ENCODE data around the gene GLYATL3.
"Not testable (repeated sequence)": the region's sequence is repeated elsewhere in the genome, so short reads cannot be mapped to it uniquely, and the experiment has no call there.

GLYATL3 gene

DNA sequence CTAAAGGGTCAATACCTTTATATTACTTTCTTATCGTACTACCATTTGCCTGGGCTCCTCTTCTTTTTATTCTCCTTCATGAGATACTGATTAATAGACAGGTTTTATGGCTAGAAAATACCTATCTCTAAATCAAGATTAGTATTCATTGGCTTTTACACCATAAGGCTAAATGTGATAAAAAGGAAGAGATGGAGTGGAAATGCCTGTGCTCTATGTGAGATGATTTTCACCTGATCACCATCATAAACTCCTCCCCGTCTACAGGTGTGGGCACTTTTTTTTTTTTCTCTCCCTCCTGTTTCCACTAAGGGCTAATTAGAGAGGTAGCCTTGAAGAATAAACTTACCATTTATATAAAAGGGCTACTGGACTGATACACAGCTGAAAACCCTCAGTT, at the start of gene GLYATL3:
Gene GLYATL3, plus strand, starts transcription at position 301 of the 400 bp plus-strand sequence. CDS start 12,068 bp downstream, outside the sequence.
- DNase-seq (ENCODE audit: low read depth in 2 of 2, low spot score in 1 of 2), result no peak

DNA sequence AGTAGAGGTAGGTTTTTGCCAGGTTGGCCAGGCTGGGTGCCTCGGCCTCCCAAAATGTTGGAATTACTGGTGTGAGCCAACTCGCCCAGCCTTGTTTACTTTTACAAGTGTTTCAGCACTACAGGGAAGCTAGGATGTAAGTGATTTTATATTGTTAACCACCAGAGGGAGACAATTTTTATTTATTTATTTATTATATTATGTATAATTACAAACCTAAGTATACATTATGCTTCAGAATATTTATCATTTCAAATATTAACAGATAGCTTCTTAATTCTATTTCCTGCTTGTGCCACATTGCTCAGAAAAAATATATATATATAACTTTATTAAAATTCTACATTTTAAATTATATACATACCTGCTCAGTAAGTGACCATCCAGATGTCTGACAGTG, 46.5 kb upstream of the GLYATL3 start:
- no peak for DNase-seq (ENCODE audit: low read depth in 2 of 2, low spot score in 1 of 2)

DNA sequence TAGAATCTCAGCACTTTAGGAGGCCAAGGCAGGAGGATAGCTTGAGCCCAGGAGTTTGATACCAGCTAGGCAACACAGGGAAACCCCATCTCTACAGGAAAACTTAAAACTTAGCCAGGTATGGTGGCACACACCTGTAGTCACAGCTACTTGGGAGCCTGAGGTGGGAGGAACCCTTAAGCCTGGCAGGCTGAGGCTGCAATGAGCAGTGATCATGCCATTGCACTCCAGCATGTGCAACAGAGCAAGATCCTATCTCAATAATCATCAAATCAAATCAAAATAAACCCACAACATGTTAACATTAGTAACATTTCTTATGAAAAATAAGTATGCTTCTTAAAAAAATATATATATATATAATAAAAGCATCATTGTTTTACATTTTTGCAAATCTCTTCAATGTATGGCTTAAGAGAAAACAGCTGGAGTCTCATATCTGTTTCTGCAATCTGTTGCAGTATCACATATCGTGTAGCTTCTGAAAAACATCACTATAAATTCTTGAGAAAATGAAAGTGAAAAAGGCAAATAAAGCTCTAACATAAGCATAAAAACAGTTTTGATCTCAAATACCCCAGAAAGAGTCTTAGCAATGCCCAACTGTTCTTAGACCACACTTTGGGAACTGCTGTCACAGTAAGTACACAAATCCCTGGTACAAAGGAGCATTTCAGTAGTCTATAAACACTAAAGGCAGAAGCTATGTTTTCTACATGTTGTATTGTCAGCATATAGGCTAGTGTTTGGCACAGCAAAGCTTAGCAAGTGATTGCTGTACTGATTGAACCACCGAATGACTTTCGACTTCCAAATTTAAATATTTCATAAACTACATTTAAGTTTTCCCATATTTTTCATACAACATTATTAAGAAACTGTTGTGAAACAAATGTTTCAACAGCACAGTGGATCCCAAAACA, 44.7 kb upstream of the GLYATL3 start:
- no peak for DNase-seq (ENCODE audit: low read depth in 2 of 2, low spot score in 1 of 2)

DNA sequence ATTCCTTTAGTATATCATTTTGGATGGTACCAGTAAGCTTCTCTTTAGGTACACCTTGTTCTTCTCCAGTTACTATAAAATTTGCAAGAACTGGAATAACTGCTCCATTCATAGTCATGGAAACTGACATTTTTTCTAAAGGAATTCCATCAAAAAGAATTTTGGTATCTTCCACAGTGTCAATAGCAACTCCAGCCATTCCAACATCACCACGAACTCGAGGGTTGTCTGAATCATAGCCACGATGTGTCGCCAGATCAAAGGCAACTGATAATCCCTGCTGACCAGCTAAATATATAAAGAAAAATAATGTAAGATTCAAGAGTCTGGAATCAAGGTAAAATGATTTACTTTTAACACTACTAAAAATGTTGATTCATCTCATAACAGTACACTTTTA, 42.0 kb upstream of the GLYATL3 start:
- DNase-seq (ENCODE audit: low read depth in 2 of 2, low spot score in 1 of 2), result no peak

DNA sequence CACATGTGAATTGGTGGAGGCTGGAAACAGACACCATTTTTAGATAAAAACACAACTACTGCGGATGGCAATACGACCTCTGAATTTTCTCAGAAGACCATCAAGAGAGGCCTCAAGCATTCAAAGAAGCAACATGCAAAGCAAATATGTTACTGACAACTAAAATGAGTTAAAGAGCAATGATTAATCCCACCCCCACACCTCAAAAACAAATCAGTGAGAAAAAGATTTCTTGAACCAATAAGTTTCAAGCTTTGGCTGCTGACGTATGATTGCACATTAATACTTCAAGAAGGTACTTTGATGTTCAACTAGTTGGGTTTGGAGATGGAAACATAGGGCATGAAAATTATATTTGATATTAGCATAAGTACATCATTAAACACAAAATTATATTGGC, 37.7 kb upstream of the GLYATL3 start:
- no peak for DNase-seq (ENCODE audit: low read depth in 2 of 2, low spot score in 1 of 2)

DNA sequence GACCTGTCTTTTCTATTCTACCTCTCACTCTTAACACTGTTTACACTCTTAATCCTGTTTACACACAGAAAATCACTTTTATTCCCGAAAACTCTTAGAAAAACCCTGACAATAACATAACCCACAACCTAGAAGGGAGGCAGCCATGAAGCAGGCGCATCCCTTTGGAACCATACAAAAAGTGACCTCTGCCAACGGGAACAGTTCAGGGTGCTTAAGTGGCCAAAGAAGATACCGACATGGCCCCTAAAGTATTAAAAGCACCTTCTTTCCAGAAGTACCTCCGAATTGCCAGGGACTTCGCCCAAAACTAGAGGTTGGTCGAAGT, 37.2 kb upstream of the GLYATL3 start:
- DNase-seq (ENCODE audit: low read depth in 2 of 2, low spot score in 1 of 2), result no peak

DNA sequence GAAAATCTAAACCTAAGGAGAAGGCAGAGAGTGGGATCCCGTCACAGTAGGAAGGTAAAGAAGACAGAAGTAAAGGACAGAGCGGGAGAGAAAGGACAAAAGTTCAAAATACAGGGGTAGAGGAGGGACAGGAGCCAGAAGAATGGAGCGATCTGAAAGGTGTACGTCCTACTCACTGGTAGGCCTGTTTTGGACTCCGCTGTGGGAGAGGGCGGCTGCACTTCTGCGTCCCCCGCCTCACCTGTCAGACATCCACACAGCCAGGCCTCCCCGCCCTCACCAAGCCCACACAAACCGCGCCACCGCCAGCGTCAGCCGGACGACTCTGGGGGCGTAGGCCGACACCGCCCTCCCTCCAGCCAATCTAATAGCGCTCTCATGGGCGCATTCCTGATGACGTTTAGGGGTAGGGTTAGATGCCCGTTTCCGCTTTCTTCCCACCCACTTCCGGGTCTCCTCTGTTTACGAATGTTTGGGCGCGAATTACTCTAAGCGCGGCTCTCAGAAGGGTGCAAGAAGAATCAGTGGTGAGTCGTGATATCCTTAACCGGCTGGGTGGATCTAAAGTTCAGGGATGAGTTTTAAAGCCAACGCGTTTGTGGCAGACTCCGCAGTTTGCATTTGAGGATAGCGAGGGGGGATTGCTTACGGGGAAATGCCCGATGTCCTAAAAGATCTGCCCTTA, 36.7 kb upstream of the GLYATL3 start, which contains the start of the genes CENPQ and MMUT:
Gene CENPQ, plus strand, starts transcription at position 444 of the 685 bp plus-strand sequence. CDS start 6,807 bp downstream, outside the sequence.
Gene MMUT, minus strand, starts transcription at position 327 of the 685 bp plus-strand sequence. CDS start 3,787 bp downstream, outside the sequence.
- DNase-seq (ENCODE audit: low read depth in 2 of 2, low spot score in 1 of 2), result peak; percentile 77 to 83

DNA sequence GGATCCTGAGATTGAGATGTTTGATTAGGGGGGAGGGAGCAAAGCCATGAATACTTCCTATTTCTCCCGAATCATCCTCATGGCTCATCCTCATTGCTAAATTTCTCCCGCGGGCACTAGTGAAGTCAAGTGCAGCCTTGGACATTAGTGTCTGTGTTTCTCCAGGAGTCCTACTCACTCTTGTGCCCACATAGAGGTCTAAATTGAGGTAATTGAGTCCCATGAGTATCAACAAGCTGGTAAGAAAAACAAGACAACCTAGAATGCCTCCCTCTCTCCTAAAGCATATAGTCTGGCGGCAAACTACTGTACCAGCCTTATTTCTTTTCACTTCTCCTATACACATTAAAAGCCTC, 36.1 kb upstream of the GLYATL3 start:
- DNase-seq (ENCODE audit: low read depth in 2 of 2, low spot score in 1 of 2), result no peak

DNA sequence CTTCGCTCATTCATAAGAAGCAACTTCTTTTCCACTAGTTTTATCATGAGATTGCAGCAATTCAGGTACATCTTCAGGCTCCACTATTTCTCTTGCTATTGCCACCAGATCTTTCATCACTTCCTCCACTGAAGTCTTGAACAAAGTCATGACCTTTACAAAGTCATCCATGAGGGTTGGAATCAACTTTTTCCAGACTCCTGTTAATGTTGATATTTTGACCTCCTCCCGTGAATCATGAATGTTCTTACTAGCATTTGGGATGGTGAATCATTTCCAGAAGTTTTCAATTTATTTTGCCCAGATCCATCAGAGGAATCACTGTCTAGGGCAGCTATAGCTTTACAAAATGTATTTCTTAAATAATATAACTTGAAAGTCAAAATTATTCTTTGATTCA, 35.0 kb upstream of the GLYATL3 start:
- DNase-seq (ENCODE audit: low read depth in 2 of 2, low spot score in 1 of 2), result no peak

DNA sequence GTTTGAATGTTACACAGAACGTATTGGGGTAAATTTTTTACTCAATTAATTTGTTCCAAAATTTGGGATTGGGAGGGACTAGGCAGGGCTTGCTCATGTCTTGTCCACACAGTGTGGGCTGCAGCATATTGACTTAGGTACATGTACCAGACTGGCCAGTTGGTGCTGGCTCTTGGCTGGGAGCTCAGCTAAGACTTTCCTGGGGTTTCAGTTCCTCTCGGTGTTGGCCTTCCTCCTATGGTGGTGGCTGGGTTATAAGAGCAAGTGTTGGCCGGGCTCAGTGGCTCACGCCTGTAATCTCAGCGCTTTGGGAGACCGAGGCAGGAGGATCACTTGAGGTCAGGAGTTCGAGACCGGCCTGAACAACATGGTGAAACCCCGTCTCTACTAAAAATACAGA, 31.7 kb upstream of the GLYATL3 start:
- no peak for DNase-seq (ENCODE audit: low read depth in 2 of 2, low spot score in 1 of 2)

DNA sequence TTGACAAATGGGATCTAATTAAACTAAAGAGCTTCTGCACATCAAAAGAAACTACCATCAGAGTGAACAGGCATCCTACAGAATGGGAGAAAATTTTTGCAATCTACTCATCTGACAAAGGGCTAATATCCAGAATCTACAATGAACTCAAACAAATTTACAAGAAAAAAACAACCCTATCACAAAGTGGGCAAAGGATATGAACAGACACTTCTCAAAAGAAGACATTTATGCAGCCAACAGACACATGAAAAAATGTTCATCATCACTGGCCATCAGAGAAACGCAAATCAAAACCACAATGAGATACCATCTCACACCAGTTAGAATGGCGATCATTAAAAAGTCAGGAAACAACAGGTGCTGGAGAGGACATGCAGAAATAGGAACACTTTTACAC, 23.2 kb upstream of the GLYATL3 start:
- DNase-seq (ENCODE audit: low read depth in 2 of 2, low spot score in 1 of 2), result not testable (repeated sequence)

DNA sequence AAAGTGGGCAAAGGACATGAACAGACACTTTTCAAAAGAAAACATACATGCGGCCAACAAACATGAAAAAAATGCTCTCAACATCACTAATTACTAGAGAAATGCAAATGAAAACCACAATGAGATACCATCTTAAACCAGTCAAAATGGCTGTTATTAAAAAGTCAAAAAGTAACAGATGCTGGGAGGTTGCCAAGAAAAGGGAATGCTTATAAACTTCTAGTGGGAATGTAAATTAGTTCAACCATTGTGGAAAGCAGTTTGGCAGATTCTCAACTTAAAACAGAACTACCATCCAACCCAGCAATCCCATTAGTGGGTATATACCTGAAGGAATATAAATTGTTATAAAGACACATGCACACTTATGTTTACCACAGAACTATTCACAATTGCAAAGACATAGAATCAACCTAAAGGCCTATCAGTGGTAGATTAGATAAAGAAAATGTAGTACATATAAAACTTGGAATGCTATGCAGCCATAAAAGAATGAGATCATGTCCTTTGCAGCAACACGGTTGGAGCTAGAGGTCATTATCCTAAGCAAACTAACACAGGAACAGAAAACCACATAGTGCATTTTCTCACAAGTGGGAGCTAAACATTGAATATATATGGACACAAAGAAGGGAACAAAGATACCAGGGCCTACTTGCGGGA, 20.3 kb upstream of the GLYATL3 start:
- DNase-seq (ENCODE audit: low read depth in 2 of 2, low spot score in 1 of 2), result no peak

DNA sequence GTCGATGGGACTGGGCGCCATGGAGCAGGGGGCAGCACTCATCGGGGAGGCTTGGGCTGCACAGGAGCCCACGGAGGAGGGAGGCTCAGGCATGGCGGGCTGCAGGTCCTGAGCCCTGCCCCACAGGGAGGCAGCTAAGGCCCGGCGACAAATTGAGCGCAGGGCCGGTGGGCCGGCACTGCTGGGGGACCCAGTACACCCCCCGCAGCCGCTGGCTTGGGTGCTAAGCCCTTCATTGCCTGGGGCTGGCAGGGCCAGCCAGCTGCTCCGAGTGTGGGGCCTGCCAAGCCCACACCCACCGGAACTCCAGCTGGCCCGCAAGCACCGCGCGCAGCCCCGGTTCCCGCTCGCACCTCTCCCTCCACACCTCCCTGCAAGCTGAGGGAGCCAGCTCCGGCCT, 17.9 kb upstream of the GLYATL3 start:
- not testable (repeated sequence) for DNase-seq (ENCODE audit: low read depth in 2 of 2, low spot score in 1 of 2)

DNA sequence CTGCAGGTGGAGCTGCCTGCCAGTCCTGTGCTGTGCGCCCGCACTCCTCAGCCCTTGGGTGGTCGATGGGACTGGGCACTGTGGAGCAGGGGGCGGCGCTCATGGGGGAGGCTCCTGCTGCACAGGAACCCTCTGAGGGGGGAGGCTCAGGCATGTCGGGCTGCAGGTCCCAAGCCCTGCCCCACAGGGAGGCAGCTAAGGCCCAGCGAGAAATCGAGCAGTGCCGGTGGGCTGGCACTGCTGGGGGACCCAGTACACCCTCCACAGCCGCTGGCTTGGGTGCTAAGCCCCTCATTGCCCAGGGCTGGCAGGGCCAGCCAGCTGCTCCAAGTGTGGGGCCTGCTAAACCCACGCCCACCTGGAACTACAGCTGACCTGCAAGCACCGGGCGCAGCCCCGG, 16.3 kb upstream of the GLYATL3 start:
- not testable (repeated sequence) for DNase-seq (ENCODE audit: low read depth in 2 of 2, low spot score in 1 of 2)

DNA sequence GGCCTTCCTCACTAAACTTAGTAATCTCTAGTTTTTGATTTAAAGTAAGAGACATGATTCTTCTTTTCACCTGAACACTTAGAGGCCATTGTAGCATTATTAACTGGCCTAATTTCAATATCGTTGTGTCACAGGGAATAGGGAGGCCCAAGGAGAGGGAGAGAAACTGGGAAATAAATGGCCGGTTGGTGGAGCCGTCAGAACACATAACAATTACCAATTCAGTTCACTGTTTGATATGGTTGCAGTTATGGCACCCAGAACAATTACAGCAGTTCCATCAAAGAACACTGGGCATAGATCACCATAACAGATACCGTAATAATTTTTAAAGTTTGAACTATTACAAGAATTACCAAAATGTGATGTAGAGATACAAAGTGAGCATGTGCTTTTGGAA, 9.1 kb upstream of the GLYATL3 start:
- DNase-seq (ENCODE audit: low read depth in 2 of 2, low spot score in 1 of 2), result no peak

DNA sequence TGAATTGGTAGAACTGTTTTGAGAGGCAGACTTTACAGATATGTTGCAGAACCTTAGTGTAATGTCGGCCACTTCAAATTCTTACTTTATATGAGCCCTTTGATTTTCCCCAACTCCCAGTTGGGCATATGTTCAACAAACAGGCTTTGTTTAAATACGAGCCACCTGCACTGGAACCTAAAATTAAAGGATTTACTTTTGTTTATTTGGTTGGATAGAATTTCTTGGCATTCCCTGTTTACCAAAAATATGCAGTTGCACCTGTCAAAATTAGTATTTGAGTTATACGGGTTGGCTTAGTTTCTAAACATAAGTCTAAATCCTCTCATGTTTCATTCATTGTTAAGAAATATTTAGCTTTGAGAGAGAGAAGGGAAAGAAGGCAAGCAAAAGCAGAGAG, 2.4 kb upstream of the GLYATL3 start:
- no peak for DNase-seq (ENCODE audit: low read depth in 2 of 2, low spot score in 1 of 2)

DNA sequence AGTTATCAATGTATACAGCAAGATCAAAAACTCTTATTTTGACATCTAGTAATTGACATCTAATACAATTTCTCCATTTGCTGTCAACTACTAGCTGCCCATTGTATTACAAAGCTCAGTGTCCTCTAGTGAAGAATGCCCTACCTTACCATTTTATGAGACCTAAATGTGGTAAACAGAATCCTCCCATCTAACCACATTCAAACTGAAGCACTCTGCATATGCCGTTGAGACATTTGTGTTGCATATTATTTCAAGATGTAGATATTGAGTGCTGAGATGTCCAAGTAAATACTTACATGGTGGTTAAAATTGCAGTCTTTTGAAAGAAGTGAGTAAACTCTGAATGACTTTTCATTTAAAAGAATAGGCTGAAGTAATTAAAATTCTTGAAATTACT, 597 bp upstream of the GLYATL3 start:
- DNase-seq (ENCODE audit: low read depth in 2 of 2, low spot score in 1 of 2), result no peak

DNA sequence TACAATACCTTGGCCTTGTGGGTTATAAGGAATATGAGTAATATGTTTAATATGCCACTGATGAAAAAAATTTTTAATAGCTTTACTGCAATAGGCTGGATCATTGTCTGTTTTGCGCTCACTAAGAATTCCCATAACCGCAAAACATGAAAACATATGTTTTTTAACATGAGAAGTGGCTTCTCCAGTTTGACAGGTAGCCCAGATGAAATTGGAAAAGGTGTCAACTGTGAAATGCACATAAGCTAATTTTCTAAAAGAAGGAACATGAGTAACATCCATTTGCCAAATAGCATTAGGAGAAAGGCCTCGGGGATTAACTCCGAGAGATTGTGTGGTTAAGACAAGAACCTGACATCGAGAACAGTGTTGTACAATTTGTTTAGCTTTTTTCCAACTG, 4.9 kb downstream of the GLYATL3 start:
- DNase-seq (ENCODE audit: low read depth in 2 of 2, low spot score in 1 of 2), result no peak

DNA sequence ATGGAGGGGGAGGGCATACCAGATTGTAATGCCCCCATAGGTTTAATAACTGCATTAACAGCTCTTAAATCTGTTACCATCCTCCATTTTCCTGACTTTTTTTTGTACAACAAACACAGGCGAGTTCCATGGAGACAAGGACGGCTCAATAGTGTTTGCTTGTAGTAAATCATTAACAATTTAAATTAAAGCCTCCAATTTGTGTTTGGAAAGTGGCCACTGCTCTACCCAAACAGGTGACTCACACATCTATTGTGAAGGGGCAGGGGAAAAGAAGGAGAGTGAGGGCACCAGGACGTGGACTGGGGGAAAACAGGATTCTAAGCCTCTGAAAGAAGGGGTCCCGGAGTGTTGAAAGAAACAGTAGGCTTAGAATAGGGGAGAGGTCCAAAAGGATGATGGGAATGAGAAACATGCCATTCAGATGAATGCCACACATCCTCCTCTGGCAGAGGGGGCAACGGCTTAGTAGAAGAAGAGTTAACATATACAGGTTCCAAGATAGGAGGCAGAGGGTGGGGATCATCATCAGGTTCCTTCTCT, 6.9 kb downstream of the GLYATL3 start:
- DNase-seq (ENCODE audit: low read depth in 2 of 2, low spot score in 1 of 2), result no peak

DNA sequence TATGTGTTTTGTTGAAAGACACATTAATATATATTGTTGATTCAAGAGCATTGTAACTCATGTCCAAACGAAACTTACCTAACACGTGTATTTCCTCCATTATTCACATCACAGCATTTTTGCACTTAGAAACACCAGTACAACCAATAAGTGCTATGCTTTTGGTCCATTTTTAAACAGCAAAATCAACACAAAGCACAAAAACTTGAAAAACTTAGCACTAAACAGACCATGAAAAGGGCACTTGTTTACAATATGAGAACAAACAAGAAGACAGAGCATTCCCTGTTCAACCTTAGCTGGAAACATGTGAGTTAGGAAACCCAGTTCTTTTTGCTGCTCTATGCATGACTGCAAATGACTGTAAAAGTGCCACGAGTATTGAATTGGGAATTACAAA, 9.6 kb downstream of the GLYATL3 start:
- no peak for DNase-seq (ENCODE audit: low read depth in 2 of 2, low spot score in 1 of 2)

DNA sequence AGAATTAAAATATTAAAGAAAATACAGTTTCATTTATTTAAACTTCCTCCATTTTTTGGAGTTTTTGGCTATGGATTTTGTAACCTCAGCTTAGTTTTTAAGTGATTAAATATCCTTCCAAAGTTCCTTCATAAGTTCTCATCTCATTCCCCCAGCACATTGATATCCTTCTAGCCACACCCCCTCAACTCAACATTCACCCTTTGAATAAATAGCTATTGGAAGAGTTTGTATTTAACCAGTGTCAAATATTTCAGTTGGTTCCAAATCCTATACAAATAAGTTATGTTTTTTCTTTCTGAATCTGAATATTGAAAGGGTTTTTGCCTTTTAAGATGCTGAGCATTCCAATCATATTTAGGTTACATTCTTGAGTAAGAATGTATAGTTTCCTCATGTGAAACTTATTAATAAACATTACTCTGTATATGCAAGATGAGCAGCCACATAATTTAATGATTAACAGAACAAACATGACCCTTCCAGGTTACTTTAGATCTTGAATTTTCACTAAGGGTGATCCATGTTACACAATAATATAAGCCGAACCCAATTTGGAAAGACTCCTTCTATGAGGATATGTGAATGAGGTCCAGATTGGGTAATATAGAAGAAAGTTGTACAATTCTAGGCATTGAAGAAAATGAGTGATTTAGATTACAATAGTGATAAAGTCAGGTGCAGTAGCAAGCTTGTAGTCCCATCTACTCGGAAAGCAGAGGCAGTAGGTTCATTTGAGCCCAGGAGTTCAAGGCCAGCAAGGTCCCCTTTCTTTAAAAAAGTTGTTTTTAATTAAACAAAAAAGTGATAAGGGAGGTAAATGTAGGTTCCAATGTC, 13.6 kb downstream of the GLYATL3 start:
- DNase-seq (ENCODE audit: low read depth in 2 of 2, low spot score in 1 of 2), result no peak

Measured in stimulated activated CD8-positive, alpha-beta memory T cell treated with anti-CD3 and anti-CD28 coated beads, Interleukin-4, amount 100 ng/mL, for 4 hours (primary cell).